NT2/D1 (cell line): ENCODE measurements around the gene ATF4.

Experiments
- YY1 ChIP-seq: IDR thresholded peaks from 2 replicates; pipeline ENCODE4 v1.6.1; 2011; ENCODE audit not compliant: insufficient read length, insufficient read depth
- ZNF274 ChIP-seq: IDR thresholded peaks from 2 replicates; pipeline ENCODE4 v1.6.1; 2011; ENCODE audit warnings: mild to moderate bottlenecking, low read depth, low read length

DNA sequence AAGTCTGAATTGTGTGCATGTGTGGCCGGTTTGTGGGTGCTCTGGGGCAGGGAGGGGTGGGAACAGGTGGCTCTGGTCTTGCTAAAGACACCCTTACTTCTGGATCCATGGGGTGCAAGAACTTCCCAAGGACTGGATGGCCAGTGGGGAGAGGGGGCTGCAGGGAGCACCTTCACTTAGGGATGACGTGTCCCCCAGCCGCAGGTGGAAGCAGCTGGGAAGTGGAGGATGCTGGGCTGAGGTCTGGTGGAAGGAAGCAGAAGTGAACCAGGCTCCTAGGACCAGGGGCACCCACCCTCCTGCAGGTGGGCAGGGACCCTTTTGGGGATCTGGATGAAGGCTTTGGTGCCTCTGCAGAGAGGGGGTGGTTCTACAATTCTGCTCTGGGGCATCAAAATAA, 28.2 kb upstream of the ATF4 start:
- TF ChIP-seq ZNF274 = no peak
- no peak for TF ChIP-seq YY1
